NCI-H510A (cell line): ENCODE results near the gene ITGBL1.

Source experiments
- DNase-seq: peaks from one replicate; lab custom pipeline; 2025; lab: John Stamatoyannopoulos, UW

Gene ITGBL1

DNA sequence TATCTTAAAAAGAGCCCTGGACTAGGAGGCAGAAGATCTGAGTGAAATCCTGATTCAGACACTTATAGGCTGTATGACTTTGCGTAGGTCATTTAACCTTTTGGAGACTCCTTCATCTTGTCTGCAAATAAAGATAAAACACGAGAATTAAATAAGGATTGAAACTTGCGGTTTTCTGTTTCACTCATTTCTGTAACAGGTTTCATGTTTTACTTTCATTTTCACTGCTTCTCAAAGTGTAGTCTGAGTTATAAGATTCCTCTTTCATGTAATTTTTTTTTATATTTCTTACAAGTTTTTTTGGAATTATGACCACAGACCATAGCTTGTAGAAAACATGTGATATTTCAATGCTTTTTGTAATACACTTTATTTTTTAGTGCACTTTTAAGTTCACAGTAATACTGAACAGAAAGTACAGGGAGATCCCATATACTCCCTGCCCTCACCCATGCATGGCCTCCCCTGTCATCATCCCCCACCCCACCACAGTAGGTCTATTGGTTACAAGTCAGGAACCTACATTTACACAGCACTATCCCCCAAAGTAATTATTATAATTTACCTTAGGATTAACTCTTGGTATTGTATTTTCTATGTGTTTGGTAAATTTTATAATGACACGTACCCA lies 174.6 kb downstream of the ITGBL1 start:
- no peak for DNase-seq

DNA sequence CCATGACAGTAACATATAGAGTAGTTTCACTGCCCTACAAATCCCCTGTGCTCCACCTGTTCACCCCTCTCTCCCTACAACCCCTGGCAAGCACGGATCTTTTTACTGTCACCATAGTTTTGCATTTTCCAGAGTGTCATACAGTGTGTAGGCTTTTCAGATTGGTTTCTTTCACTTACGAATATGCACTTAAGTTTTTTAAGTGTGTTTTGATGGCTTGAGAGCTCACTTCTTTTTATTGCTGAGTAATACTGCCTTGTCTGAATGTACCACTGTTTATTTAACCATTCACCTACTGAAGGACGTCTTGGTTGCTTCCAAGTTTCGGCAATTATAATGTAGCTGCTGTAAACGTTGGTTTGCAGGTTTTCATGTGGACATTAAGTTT lies 175.1 kb downstream of the ITGBL1 start:
- no peak for DNase-seq

- DNase-seq: no peak
These were observed 176.4 kb downstream of the ITGBL1 start for GRCh38 chr13:101628900-101629299.

- DNase-seq: no peak
These were observed 178.9 kb downstream of the ITGBL1 start for GRCh38 chr13:101631395-101631794.

DNA sequence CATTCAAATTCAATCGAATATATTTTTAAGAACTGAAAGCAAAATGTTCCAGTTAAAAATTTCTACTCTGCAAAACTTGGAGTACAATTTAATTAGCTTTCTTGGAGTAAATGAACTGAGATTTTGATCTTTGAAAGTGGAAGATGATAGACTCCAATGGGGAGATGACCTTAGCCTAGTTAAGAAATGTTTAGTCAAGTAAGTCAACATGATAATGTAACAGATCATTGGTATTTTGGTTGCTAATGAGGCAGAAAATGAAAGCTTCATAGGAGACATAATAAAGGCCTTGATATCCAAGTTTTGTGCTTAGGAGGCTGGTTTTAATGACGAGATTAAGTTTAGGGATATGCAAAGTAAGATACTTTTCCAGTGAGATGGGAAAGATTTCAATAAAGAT lies 181.7 kb downstream of the ITGBL1 start:
- no peak for DNase-seq

DNA sequence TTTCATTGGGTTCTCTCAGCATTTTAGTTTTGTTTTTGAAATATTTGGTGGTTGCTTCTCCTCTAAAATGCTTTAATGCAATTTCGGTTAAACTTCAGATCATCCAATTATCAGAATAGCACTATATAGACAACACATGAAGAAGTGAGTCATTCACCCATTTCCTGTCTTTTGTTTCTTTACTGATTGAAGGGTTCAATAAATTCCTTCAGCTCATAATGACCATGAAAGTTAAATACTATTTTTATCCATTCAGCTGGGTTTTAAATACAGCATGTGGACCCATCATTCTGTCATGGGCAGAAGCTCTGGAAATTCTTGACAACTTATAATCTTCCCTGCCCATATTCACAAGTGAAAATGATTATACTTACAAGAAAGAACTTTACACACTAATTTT lies 187.2 kb downstream of the ITGBL1 start:
- DNase-seq: no peak

GRCh38 chr13:101640788-101641400 lies 188.4 kb downstream of the ITGBL1 start:
- DNase-seq: no peak

DNA sequence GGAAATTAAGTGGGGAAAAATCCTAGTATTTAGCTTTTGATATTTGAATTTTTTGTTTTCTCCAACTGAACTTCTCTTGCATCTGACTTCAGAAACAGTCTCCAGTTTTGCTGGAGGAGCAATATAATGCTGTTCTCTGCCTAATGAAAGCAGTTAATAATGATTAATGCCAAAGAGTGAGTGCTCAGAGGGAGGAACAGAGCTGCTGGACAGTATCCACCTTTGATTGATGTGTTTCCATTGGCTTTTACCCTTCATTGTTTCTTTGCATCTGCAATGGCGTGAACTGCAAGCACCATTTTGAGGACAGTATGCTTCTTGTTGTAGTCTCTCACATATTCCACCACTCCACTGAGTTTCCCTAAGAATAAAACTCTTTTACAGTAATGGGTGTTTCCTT lies 193.4 kb downstream of the ITGBL1 start:
- DNase-seq: no peak

DNA sequence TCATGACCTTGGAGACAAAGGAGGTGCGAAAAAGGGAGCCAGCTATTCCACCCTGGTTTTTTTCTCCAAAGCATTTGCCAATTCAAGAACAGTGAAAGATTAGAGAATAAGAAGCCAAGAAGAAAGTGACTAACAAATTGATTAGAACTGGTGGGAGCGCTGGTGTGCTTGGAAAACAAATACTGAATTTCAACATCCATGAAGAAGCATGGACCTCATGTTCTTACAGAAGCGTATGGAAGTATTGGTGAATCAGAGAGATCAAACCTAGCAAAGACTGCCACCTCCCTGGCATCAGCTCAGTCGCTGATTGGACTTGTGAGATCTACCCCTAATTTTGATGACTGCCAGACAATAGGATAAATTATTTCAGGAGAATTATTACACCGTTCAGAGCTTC lies 195.3 kb downstream of the ITGBL1 start:
- no peak for DNase-seq

GRCh38 chr13:101648766-101649487 lies 196.5 kb downstream of the ITGBL1 start:
- no peak for DNase-seq

- DNase-seq: no peak
These were observed 197.1 kb downstream of the ITGBL1 start for GRCh38 chr13:101649488-101650126.

DNA sequence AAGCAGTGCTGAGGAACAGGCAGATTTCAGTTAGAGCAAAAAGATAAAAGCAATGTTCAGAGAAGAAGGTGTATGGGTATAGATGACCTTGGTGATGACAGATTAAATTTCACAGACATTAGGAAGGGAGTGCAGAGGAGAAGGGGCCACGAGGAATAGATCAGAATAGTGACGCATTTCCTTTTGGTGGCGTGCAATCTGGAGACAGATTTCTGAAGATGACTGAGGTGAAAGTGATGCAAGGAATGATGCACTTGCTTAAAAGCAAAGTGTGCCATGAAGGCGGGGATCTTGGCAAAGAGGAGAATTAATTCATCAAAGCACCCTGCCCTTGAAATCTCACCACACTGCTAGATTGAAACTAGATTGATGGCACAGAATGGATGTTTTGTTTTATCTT lies 202.4 kb downstream of the ITGBL1 start:
- no peak for DNase-seq

DNA sequence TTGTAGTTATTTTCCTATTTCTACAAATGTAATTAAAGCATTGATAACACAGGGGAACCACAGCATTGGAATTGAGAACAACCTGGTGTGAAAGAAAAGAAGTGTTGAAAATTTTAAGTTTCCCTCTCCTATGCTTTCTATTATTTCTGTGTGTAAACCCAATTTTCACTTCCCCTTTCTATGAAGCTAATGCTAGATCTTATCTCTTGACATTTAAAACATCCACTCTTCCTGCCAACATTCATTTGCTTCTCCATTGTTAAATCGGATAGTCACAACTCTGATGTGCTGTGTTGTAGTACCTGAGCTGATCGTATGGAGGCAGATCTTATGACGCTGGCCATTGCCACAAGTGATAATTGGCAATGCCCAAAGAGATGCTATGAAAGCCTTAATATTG lies 203.0 kb downstream of the ITGBL1 start:
- no peak for DNase-seq

GRCh38 chr13:101660711-101661110 lies 208.2 kb downstream of the ITGBL1 start:
- DNase-seq: no peak

DNA sequence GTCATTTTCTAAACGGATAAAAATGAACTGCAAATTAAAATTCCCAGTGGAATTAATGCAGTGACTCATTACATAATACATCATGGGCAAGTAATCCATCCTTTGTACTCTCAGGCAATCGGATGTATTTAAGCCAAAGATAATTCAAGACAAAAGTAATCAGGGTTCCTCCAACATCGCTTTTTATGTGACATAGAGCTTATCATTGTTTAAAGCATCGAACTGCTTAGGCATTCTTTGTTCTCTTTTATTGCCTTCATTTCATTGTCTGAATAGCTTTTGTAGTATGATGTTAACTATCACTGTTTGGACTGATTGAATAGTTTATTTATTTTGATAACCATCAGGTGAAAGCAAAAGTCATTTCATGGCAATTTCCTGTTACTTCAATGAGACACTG lies 209.4 kb downstream of the ITGBL1 start:
- DNase-seq: no peak

GRCh38 chr13:101673360-101674105 lies 221.1 kb downstream of the ITGBL1 start:
- DNase-seq: no peak

GRCh38 chr13:101681834-101682233 lies 229.4 kb downstream of the ITGBL1 start:
- no peak for DNase-seq

- DNase-seq: no peak
These were observed 233.5 kb downstream of the ITGBL1 start for GRCh38 chr13:101686003-101686402.

GRCh38 chr13:101690871-101691270 lies 238.4 kb downstream of the ITGBL1 start:
- no peak for DNase-seq

GRCh38 chr13:101691341-101691860 lies 238.9 kb downstream of the ITGBL1 start:
- no peak for DNase-seq

DNA sequence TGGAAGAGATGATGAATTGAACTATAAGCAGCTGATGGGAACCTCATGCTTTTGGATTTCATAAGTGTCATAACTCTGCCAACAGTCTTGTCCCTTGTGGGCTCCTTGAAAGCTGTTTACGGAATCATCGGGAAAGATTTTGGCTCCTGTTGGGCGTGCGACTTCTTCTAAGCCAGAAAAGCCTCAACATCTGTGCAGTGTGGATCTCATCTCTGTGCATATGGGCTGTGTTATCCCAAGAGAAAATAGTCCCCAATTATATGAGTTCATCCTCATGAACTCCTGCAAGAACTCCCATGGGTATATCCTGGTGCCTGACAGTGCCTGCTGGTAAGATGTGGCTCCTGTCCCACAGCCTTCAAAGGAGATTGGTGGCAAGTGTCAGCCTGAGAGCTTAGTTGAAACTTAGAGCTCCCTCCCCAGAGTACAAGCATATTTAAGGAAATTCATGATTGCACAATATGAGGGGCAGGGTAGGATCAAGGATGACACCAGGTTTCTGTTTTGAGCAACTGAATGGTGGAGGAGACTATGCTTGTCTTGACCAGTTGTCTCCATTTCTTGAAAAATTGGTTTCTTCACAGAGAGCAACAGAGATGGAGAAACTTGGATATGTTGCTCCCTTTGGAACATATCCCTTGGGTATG lies 243.5 kb downstream of the ITGBL1 start:
- no peak for DNase-seq

GRCh38 chr13:101697745-101698144 lies 245.3 kb downstream of the ITGBL1 start:
- DNase-seq: no peak
